DMS53 (cell line): ENCODE measurements around the gene EPG5.

Experiments used
- DNase-seq: peaks from one replicate; lab custom pipeline; 2025; lab: John Stamatoyannopoulos, UW

EPG5 gene

DNA sequence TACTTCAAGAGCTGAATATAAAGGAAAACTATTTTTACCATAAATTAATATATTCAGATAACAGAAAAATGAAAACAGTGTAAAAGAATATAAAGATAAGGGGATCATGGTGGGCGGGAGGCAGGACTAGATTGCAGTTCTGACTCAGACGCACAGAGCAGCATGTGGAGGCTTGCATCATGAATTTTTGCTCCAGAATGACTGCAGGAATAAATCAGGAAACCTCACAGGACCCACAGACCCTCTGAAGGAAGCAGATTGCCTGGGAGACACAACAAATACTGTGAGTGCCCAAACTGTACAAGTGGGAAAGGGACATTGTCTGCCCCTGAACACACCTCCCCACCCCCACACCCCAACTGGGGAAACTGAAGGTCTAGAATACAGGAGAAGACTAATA lies 160.9 kb downstream of the EPG5 start:
- DNase-seq = no peak

- DNase-seq = no peak
Measured at GRCh38 chr18:45805551-45805950, 161.6 kb downstream of the EPG5 start.

DNA sequence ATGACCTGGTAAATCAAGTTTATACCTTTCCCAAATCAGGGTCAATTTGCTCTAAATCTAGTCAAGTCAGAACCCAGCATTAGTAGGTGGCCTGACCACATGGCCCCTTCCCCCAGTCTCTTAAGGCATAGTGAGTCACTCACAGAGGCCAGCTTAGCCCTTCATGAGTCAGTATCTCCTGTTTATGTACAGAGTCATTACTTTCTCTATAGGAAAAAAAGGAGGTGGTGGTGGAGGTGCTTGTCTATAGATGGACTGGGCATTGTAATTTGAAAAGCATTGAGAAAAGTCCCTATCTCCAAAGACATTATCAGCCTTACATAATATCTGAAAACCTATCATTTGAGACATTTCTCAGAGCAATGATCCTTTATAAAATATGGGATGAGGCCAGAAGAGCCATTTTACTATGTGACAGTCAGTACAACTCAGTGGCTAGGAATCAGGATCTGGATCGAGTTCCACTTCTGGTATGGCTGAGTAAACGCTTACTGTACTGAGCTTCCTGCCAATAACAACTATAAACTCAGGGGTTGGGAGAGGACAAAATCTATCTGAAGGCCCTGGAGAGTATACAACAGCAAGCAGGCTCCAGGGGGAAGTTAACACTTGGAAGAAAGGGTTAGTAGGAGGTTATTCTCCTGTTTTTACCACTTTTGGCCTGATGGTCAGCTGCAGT lies 164.2 kb downstream of the EPG5 start:
- peak; percentile 92 for DNase-seq

- no peak for DNase-seq
Measured at GRCh38 chr18:45801416-45802004, 165.6 kb downstream of the EPG5 start.
